Cerebellar nuclear complex (tissue), 1 donor: ENCODE data around the gene PPP4C.
"Not testable (repeated sequence)": the region's sequence is repeated elsewhere in the genome, so short reads cannot be mapped to it uniquely, and the experiment has no call there.

Experiments
- DNase-seq, 2 experiments: peaks; one replicate each; lab custom pipeline; 2025; lab: John Stamatoyannopoulos, UW

The PPP4C gene

DNA sequence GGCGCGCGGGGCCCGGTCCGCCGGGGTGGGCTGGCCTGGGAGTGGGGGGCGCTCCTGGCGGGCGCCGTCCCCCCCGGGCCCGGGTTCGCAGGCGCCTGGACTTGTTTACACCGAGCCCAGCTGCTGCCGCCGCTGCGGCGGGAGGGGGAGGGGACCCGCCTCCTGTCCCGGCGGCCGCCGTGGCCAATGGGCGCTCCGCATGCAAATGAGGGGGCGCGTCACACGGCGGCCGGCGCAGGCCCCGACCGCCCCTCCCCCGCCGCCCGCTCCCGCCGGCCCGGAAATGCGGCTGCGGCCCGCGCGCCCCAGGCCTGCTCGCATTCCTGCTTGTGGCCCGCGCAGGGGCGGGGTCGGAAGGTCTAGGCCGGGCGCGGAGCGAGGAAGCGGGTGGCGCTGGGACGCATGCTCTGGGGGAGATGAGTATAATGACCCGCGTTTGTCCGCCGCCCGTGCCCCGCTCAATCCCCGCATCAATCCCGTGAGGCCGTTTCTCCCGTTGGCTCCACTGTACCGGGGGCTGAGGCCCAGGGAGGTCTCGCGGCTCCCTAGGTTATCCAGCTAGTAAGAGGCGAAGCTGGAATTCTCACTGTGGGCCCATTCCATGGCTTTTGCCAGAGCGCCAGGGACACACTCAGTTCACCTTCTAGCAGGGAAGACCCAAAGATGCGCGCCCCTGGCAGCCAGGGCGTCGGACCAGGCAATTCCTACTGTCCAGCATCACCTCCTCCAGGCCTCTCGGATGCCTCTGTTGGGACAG is 20.5 kb downstream of the PPP4C start, which contains the start of gene YPEL3:
Gene YPEL3, minus strand, starts transcription at position 109 of the 757 bp plus-strand sequence. CDS start 731 bp downstream, outside the sequence.
- DNase-seq: peak in 1 of 2 experiments; percentile 78

DNA sequence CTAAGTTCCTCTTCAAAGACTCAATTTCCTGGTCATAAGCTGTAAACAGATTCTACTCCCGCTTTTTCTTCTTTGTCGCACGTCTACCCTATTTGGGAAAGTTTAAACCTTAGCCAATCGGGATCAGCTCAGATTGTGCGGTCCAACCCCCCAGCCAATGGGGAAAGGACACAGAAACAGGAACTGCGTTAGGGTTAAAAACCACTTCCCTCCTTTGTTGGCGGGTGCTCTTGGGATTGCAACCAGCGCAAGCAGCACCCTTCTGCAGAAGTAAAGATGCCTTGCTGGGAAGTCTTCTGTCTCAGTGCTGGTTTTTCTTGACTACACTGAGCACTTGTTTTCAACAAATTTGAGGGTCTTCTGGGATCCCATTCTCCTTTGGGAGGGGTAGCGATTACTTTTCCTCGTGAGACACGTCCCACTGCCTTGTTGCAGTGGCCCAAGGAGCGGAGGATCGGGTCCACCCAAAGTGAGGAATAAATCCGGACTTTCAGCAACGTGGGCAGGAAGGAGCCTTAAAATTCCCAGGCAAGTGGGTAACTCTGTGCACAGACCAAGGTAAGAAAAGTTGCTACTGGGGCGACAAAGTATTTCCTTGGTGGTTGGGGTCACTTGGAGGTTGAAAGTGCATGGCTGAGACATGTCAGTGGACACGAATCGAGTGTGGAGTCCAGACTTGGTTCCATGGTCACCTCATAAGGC is 21.2 kb downstream of the PPP4C start:
- DNase-seq: no peak

DNA sequence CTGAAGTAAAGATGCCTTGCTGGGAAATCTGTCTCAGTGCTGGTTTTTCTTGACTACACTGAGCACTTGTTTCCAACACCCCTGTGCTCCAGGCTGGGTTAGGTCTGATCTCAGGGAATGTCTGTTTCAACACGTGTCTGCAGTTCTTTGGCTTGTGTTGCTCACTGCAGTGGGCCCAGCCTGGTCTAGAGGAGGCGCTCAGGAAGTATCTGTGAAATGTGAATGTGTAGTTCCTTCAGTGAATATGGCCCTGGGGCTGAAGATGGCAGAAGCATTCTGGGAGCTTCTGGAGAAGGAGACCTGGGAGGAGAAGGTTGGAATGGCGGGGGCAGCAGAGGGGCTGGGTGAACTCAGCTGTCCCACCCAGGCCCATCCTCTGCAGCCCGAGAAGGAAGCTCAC is 28.3 kb downstream of the PPP4C start:
- no peak for DNase-seq

DNA sequence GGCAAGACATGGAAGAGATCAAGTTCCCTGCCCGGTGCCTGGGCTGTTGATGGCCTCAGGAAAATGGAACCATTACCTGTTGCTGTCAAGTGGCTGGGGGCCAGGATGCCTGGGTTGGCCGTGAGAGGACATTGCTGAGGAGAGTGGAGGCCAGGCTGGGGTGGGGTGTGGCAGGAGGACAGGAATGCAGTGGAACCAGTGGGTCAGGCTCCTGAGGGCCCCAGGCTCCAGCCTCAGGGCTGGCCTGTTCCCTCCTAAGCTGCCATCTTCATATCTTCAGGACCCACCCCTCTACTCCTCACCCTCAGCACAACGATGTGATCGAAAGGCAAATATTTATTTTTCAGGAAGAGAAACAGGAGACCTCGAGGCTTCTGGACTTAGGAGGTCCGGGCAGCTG is 28.7 kb downstream of the PPP4C start:
- no peak for DNase-seq

DNA sequence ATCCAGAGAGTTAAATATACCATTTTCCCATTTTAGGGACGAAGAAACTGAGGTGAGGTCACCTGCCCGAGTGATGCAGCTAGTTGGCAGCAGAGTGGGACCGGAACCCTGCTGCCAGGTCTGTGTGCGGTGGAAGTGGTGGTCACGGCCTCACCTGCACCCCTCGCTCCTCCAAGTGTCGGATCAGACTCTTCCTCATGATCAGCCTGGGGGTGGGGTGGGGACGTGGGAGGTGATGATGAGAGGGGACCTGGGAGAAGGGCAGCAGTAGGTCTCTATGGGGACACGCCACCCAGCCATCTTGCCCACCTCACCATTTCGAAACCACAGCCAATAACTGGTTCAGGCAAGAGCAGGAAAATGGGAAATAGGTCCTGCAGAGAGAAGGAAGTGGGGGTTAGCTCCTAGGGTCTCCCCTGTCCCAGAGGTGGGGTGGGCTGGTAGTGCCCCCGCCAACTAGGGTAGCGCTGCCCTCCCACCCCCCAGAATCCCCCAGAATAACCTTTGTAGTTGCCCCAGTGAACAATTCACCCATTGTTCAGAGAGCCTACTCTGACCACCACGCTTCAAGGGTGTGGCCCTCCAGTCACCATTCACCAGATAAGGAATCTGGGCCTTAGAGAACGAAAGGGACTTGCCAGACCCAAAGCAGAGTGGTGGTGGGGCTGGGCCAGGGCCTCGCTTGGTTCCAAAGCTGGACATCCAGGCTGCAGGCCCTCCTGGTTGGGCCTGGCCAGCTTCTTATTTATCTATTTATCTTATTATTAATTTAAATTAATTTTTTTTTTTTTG is 32.5 kb downstream of the PPP4C start:
- no peak for DNase-seq

DNA sequence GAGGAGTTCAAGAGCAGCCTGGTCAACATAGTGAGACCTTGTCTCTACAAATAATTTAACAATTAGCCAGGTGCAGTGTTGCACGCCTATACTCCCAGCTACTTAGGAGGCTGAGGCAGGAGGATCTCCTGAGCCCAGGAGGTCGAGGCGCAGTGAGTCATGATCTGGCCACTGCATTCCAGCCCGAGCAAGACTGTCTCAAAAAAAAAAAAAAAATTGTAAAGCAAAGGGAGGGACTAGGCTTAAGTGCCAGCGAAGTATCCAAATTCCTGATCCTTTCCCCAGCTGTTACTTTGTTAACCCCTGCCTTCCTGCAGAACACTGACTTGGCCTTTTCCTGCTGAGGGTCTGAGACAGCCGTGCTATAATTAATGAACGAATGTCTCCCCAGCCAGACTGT is 34.9 kb downstream of the PPP4C start:
- no peak for DNase-seq

DNA sequence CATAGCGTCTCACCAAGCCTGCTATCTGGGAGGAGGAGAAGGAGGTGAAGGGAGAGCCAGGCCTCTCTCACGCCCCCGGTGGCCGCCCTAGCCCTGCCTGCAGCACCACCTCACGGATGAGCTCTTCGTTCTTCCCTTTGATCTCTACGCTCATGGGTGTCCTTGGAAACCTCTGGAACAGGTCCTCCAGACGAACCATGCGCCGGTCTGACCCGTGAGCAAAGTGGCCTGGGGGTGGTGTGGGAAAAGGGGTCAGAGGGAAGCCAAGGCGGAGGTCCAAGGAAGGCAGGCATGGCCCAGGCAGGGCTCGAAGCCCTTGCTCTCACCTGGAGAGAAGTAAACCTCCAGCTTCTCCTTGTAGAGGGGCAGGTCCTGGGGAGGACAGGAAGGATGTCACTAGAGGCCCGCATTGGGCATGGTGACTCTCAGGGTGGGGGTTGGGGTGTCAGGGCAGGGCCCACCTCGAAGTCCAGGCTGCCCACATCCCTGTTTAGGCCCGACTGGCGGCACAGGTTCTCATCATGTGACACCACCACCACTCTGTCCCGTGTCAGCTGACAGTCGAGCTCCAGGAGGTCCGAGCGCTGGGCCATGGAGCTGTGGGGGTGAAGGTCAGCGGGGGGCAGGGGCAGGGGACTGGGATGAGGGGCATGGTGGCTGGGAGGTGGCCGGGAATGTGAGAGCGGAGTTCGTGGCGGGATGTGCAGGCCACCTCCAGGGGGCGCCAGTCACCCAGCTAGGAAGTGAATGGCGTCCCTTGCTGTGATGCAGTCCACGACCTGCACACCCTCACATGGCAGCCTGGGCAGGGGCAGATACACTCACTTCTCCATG is 36.6 kb downstream of the PPP4C start:
- no peak for DNase-seq

DNA sequence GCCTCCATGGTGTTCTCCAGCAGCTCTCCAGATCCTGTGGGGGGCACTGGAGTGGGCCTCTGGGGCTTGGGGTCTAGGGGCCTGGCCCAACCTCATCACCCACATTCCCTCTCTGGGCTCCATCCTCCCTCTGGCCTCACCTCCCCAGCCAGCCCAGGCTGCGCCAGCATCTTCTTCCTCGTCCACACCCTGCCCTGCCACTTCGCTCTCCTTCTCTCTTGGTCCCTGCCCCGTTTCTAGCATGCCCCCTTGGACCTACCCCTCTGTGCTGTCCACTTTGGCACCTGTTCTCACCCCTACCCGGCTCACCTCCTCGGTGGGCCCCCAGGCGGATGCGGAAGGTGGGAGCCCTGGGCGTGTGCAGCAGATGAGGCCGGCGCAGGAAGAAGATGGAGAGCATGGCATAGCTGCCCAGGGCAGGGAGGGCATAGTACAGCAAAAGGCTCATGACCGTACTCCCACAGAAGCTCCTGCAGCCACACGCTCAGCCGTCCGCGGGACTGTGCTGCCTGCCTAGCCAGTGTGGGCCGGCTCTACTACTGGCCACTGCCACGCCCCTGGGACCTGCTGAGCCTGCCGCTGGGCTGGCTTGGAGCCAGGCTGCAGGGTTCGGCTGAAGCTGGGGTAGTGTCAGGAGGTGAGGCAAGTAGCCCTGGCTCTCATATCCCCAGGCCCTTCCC is 37.4 kb downstream of the PPP4C start, which contains the start of gene GDPD3:
Gene GDPD3, minus strand, starts transcription at position 507 of the 680 bp plus-strand sequence. Its CDS starts 59 bp downstream, at position 448.
- DNase-seq: no peak

DNA sequence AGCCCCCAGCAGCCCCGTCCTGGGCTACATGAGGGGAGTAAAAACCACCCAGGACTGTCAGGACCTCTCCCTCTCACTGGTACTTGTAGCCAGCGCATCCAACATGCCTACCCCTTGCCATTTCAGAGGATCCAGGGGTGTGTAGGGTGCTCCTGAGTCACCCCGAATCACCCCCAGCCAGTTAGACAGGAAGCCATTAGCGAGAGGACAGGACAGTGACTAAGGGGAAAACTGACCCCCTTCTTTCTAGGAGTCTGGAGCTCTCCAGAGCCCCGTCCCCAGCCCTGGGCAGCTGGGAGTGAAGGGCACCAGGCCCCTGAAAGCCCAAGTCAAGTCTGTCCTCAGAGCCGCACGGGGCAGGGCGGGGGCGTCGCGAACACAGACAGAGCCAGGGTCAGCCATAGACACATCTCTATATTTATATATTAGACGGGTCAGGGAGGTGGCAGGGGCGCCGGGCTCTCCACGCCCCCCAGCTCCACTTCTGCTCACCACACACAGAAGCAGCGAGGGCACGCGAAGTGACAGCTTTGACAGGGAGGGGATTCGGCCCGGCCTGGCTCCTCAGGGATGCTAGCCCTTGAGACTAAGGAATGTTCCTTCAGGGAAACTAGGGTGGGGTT is 38.0 kb downstream of the PPP4C start:
- no peak for DNase-seq

DNA sequence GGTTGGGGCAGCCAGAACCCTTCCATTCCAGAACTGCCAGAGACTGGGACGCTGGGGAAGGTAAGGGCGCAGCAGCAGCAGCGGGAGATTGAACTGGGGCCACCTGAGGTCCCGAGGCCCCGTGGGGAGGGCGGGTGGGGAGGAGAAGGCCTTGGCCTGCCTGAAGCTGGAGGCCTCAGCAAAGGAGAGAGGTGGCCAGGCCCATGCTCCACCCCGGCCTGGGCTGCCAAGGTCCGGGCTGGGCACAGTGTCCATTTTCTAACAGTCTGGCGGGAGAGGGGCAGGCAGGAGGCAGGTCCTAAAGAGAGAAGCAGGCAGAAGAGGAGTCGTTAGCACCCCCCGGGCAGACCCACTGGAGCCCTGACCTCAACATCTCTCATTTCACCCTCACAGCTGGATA is 38.6 kb downstream of the PPP4C start:
- DNase-seq: no peak

DNA sequence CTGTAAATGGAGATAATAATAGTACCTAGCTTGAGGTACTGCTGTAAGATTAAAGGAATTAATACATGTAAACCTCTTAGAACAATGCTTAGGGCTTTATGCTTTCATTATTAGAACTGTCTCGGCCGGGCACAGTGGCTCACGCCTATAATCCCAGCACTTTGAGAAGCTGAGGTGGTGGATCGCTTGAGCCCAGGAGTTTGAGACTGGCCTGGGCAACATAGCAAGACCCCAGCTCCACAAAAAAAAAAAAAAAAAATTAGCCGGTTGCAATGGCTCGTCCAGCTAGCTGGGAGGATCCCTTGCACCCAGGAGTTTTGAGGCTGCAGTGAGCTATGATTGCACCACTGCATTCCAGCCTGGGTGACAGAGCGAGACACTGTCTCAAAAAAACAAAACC is 39.0 kb downstream of the PPP4C start:
- DNase-seq: not testable (repeated sequence)

DNA sequence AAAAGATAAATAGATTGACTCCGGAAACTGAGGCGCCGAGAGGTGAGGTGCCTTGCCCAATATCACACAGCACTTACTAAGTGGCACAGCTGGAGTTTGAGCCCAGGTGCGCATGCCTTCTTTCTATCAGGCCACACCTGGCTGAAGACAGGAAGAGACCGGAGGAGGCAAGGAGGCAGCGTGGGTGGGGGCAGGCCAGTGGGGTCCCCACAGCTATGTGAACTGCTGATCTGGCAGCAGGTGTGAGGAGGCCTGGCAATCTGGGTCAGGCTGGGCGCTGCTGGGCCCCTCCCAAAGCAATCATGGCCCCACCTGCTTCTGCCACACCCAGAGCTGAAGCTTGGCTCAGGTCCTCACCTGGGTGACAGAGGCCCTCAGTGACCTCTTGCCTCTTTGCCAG is 39.4 kb downstream of the PPP4C start:
- no peak for DNase-seq

DNA sequence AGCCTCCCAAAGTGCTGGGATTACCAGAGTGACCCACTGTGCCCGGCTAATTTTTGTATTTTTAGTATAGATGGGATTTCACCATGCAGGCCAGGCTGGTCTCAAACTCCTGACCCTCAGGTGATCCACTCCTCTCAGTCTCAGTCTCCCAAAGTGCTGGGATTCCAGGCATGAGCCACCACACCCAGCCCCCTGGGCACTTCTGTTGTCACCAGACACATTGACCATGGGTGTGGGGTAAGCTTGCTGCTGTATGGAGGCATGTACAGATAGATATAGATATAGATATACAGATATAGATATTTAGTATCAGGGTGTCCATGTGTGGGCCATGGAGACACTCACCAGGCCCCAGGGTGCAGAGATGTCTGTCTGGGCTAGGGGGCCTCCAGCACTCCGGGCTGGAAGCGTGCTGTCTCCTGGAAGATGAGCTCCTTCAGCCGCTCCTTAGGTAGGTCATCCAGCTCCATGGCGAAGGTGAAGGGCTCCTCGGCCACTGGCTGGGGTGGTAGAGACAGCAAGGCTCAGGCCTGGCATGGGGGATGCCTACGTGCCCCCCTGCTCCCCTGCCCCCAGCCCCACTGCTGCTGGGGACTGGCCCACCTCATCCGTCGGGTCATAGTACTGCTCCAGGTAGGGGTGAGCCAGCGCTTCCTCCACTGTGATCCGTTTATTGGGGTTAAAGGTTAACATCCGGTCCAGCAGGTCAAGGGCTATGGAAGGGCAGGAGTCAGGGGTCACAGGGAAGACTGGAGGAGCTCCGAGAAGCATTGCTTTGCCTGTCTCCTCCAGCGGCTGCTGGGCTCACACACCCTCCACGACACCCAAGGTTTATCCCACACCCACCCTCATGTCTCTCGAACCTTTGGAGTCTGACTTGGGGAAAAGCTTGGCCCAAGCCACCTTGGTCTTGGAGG is 40.8 kb downstream of the PPP4C start:
- no peak for DNase-seq

DNA sequence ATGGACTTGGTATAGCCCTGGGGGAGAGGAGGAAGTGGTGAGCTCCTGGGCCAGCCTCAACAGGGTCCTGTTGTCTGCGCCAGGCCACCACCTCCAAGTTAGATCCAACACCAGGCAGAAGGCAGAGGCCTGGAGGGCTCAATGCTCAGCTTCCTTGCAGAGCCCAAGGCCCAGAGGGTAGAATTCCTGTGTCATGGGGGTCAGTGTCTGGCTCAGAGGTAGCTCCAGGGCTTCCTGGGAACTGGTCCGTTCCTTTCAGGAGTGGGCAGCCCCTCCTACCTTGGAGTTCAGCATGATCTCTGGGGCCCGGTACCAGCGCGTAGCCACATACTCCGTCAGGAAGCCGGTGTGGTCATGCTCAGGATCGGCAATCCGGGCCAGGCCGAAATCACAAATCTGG is 42.0 kb downstream of the PPP4C start:
- DNase-seq: no peak

DNA sequence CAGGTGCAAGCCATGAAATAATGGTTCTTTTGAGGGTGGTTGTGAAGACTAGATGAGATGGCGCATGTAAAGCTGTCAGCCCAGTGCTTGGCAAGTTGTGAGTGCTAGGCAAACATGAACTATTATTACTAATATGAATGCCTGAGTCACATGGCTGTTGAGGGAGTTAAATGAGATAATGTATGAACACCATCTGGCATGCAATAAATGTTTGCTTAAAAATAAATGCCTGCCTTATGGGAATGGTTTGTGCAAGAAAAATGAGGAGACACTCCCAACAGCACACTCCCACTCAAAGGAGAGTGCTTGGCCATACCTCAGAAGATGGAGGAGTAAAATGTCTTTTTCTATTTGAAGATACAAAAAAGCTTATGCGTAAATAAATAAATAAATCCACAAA is 43.6 kb downstream of the PPP4C start:
- DNase-seq: no peak

DNA sequence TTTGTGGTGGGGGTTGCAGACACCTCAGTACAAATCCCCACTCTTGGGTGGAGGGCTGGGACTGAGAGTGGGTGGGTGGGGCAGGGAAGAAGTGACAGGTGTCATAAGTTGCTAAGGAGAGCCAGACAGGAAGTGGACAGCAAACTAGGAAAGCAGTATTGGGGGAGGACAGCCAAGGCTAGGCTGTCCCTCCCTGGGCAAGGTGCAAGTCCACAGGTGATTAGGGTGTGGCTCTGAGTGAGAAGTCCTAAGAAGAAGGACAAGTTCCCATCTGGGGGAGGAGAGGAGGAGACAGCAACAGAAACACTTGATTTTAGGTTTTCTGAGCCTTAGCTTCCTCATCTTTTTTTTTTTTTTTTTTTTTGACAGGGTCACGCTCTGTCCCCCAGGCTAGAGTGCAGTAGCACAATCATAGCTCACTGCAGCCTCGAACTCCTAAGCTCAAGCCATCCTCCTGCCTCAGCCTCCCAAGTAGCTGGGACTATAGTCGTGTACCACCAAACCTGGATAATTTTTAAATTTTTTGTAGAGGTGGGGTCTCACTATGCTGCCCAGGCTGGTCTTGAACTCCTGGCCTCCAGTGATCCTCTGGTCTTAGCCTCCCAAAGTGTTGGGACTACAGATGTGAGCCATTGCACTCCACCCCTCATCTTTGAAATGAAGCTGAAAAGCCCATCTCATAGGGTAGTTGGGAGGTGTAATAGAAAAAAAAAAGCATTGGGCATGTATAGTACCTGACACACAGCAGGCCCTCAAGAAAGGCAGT is 44.7 kb downstream of the PPP4C start:
- DNase-seq: no peak

DNA sequence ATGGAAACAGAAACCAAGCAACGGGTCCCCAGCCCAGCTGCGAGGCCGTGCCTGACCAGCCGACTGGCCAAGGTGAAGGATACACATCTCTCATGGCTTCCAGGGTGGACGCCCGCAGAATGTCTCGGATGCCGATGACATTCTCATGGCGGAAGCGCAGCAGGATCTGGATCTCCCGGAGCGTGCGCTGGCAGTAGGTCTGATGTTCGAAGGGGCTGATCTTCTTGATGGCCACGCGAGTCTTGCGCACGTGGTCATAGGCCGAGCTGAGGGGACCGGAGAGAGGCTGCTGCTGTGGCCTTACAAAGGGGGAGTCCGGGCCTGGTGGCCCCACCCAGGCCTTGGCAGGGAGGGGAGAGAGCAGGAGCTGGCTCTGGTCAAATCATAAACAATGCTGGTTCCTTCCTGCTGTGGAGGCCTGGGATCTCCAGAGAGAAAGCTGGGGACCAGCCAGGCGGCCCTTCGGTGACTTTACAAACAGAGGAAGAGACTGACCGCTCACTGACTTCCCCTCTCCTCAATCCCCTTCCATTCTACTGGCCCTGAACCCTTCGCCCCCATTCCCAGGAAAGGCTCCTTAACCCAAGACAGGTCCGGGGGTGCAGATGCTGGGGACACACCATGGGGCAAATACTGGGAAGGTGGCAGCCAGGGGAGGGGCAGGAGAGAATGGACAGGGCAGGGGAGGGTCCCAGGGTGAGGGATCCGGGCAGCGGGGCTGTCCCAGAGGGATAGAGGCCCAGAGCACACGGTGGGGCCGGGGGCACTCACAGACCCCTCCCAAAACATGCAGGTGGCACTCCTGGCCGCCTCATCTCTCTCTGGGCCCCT is 46.2 kb downstream of the PPP4C start:
- DNase-seq: no peak
